NB4 (cell line): ENCODE measurements around the gene C14orf119.

Experiments
- DNase-seq: peaks from one replicate; pipeline ENCODE4 v3.0.0; 2010; ENCODE audit warnings: low read depth
- H3K4me3 ChIP-seq: one replicate; pipeline ENCODE4 v1.5.1; 2011; ENCODE audit warnings: mild to moderate bottlenecking, low read depth, low read length, moderate library complexity
- CTCF ChIP-seq: IDR thresholded peaks from one replicate; pipeline ENCODE4 v1.5.1; 2012; ENCODE audit warnings: low read depth, low read length
- MAX ChIP-seq: IDR thresholded peaks from 2 replicates; pipeline ENCODE4 v1.6.1; 2011; ENCODE audit warnings: low read depth, low read length
- MYC ChIP-seq: IDR thresholded peaks from 2 replicates; pipeline ENCODE4 v1.6.1; 2011; ENCODE audit warnings: low read depth, low read length
- POLR2A ChIP-seq: IDR thresholded peaks from 2 replicates; pipeline ENCODE4 v1.6.1; 2011; ENCODE audit warnings: mild to moderate bottlenecking; ENCODE audit not compliant: insufficient read length; ENCODE audit errors: extremely low read depth

C14orf119 gene

GRCh38 chr14:23071921-23072539 is 23.3 kb upstream of the C14orf119 start:
- TF ChIP-seq MAX (no peak), POLR2A (no peak), CTCF (no peak), MYC (no peak)
- DNase-seq = no peak
- H3K4me3 ChIP-seq = peak overlapping the region; percentile 97

- TF ChIP-seq MYC (no peak), POLR2A (no peak), MAX (no peak), CTCF (no peak)
These were observed 20.4 kb upstream of the C14orf119 start for GRCh38 chr14:23074906-23075305.

GRCh38 chr14:23076785-23077408 is 18.4 kb upstream of the C14orf119 start:
- peak; percentile 51 for DNase-seq
- TF ChIP-seq CTCF (peak; percentile 62), MAX (no peak)
- no peak overlapping the region for H3K4me3 ChIP-seq

More at GRCh38 chr14:23074906-23075305, 20.4 kb upstream of the C14orf119 start:
- DNase-seq = no peak
- H3K4me3 ChIP-seq = no peak overlapping the region

- no peak for DNase-seq
- TF ChIP-seq POLR2A (no peak), CTCF (no peak), MYC (no peak), MAX (no peak)
- H3K4me3 ChIP-seq = no peak overlapping the region
These were observed 17.3 kb upstream of the C14orf119 start for GRCh38 chr14:23077962-23078361.

- no peak for TF ChIP-seq MYC
- TF ChIP-seq MAX = peak; percentile 26; the same call in 1 of the 2 replicates
- H3K4me3 ChIP-seq = no peak overlapping the region
- peak; percentile 79 for DNase-seq
These were observed 16.6 kb upstream of the C14orf119 start for GRCh38 chr14:23078692-23079116.

GRCh38 chr14:23079716-23080115 is 15.6 kb upstream of the C14orf119 start:
- H3K4me3 ChIP-seq = no peak overlapping the region
- DNase-seq = no peak
- TF ChIP-seq CTCF (no peak), MYC (no peak), MAX (no peak), POLR2A (no peak)
